ENCODE results near the gene GJB2.

DNA sequence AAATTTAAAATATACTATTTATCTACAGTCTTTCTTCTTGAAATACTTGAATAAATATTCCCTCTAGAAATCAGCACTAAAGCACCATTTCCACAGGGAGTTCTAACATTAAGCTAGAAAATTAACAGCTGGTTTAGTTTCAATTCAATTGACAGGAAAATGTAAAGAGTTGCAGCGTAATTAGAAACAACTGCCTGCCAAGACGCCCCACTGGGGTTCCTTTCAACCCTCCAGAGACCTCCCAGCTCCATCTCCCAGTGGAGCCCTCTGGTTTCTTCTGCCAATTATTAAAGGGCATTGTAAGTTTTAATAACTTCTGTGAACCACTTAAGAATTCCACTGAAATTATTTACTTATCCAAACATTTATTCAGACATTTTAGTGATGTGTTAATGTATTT is 36.0 kb downstream of the GJB2 start:
- TF ChIP-seq, protein P1, sequence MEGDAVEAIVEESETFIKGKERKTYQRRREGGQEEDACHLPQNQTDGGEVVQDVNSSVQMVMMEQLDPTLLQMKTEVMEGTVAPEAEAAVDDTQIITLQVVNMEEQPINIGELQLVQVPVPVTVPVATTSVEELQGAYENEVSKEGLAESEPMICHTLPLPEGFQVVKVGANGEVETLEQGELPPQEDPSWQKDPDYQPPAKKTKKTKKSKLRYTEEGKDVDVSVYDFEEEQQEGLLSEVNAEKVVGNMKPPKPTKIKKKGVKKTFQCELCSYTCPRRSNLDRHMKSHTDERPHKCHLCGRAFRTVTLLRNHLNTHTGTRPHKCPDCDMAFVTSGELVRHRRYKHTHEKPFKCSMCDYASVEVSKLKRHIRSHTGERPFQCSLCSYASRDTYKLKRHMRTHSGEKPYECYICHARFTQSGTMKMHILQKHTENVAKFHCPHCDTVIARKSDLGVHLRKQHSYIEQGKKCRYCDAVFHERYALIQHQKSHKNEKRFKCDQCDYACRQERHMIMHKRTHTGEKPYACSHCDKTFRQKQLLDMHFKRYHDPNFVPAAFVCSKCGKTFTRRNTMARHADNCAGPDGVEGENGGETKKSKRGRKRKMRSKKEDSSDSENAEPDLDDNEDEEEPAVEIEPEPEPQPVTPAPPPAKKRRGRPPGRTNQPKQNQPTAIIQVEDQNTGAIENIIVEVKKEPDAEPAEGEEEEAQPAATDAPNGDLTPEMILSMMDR (IDR thresholded peaks at IDR 0.05), result no peak
- TF ChIP-seq POLR2A (IDR thresholded peaks at IDR 0.05), result no peak

All from esophagus squamous epithelium (tissue), 4 donors.